GM18517 (cell line): ENCODE results near the gene OR10R2.

ENCODE experiments used
- ATAC-seq: cut with Tn5 transposase; IDR thresholded peaks from one replicate; pipeline ENCODE4 v1.9.1; 2021; ENCODE audit warnings: mild to moderate bottlenecking, moderate library complexity; ENCODE audit not compliant: unreplicated experiment

Gene OR10R2

GRCh38 chr1:158521666-158522058 is 49.6 kb downstream of the OR10R2 start:
- no peak for ATAC-seq

DNA sequence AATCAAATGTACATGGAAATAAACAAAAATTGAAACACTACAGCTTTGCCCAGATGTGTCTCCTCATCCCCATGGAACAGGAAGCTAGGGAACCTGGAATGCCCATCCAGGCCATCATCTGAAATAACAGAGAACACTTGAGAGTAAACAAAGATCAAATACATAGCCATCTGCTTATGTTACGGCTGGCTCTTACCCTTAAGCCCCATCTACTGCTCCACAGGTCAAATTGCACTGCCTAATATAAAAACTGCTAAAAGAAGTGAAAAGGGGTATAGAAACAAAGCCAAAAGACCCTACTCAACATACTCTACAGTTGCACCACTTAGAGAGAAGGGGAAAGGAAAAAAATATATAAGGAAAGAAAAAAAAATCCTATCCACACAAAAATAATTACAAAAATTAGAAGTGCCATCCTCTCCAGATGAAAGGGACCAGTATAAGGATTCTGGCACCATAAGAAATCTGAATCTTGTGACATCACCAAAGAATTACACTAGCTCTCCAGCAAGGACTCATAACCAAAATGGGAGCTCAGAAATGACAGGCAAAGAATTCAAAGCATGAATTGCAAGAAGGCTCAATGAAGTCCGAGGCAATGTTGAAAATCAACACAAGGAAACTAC is 55.3 kb downstream of the OR10R2 start:
- no peak for ATAC-seq
